HTERT RPE-1 (cell line): ENCODE results near the gene ZBED2.
"Not testable (repeated sequence)": the region's sequence is repeated elsewhere in the genome, so short reads cannot be mapped to it uniquely, and the experiment has no call there.

Experiments
- in situ Hi-C: fragments of 300-500 bp; cut with MboI; formaldehyde crosslinking; loops from 4 replicates; pipeline ENCODE4 v1.14.3; 2020; ENCODE audit warnings: low sequenced_read_pairs

The ZBED2 gene, protein sequence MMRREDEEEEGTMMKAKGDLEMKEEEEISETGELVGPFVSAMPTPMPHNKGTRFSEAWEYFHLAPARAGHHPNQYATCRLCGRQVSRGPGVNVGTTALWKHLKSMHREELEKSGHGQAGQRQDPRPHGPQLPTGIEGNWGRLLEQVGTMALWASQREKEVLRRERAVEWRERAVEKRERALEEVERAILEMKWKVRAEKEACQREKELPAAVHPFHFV

DNA sequence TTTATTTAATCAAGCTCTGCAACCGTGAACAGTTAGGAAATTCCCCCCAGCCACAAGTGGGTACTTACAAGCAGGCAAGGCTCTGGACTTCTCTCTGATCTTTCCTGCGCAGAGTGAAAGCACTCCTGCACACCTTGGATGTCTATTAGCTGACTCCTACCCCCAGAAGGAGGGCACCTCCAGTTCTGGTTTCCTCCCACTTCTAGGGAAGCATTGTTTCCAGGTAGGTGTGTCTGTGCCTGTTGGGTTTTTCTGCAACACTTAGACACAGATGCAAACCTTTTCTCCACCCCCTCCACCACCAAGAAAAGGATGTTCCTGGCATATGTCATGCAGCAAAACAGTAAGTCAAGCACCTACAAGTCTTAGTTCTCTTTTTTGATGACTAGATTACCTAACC, at the start of gene ZBED2:
Gene ZBED2 (minus strand): TSS at position 115 of the 400 bp plus-strand sequence. CDS start 1,145 bp downstream, outside the sequence.
- in situ Hi-C loops, result no loop called here

- in situ Hi-C loops, result no loop called here
Observed at GRCh38 chr3:111639316-111639715, 44.2 kb upstream of the ZBED2 start.

GRCh38 chr3:111636366-111636885, 41.3 kb upstream of the ZBED2 start:
- in situ Hi-C loops, result no loop called here

- in situ Hi-C loops, result no loop called here
Observed at GRCh38 chr3:111635403-111635802, 40.3 kb upstream of the ZBED2 start.

DNA sequence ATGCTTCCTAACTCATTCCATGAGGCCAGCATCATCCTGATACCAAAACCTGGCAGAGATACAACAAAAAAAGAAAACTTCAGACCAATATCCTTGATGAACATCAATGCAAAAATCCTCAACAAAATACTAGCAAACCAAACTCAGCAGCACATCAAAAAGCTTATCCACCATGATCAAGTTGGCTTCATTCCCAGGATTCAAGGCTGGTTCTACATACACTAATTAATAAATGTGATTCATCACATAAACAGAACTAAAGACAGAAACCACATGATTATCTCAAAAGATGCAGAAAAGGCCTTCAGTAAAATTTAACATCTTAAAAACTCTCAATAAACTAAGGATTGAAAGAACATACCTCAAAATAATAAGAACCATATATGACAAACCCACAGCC, 35.5 kb upstream of the ZBED2 start:
- in situ Hi-C loops, result not testable (repeated sequence)

DNA sequence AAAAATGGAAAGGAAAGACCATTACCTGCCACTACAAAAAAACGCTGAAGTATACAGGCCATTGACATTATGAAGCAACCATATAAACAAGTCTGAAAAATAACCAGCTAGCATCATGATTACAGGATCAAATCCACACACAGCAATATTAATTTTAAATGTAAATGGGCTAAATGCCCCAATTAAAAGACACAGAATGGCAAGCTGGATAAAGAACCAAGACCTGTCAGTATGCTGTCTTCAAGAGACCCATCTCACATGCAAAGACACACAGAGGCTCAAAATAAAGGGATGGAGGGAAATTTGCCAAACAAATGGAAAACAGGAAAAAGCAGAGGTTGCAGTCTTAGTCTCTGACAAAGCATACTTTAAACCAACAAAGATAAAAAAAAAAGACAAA, 33.9 kb upstream of the ZBED2 start:
- in situ Hi-C loops, result not testable (repeated sequence)

GRCh38 chr3:111627092-111627491, 31.9 kb upstream of the ZBED2 start:
- in situ Hi-C loops, result no loop called here

GRCh38 chr3:111621535-111621934, 26.4 kb upstream of the ZBED2 start:
- in situ Hi-C loops, result no loop called here

DNA sequence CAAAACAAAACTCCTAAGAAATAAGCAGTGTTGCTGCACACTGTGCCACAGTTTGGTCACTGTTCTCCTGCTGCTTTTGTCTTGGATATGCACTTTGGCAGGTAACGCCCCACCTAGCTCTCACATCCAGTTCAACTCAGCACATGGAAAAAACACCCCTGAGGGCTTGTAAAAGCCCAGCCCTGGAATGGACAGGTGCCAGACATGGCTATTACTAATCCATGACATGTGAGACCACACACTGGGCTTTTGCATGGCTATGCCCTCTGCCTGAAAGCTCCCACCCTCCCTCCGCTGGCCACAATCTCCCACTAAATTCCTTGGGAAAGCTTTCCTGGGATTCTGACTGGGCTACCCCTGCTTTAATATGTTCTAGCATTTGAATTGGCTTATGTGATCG, 24.7 kb upstream of the ZBED2 start:
- in situ Hi-C loops, result no loop called here

DNA sequence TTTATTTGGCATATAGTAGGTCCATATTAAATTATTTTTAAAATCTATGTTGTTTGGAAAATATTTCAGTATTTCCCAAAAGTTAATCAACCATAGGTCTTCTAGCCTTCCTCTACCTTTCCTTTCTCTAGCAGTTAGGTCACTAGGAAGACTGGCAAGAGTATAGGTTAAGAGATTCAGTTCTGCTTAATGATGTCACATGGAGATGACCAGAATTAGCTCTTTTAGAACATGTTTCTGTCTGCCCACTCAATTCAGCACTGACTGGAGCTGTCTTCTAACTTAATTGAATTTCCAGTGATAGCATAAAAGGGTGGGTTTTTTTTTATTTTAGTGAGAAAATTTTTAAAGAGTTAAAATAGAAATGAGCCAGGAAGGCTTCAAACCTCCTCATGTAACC, 23.8 kb upstream of the ZBED2 start:
- in situ Hi-C loops, result no loop called here

GRCh38 chr3:111617912-111618601, 22.9 kb upstream of the ZBED2 start:
- in situ Hi-C loops, result no loop called here

GRCh38 chr3:111617406-111617805, 22.3 kb upstream of the ZBED2 start:
- in situ Hi-C loops, result no loop called here

- in situ Hi-C loops, result no loop called here
Observed at GRCh38 chr3:111616417-111617105, 21.4 kb upstream of the ZBED2 start.

DNA sequence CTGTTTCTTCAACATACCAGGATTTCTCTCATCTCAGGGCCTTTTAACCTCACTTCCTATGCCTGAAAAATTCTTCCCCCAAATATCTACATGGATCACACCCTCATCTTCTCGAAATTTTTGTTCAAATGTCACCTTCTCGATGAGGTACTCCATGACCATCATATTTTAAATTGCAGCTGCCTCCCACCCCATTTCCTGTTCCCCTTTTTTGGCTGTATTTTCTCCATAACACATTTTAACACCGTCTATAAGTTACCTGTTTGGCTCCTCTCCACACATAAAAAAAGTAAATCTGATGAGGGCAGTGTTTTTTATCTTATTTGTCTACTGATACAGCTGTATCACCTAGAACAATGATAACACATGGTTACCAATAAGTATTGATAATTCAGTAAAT, 20.7 kb upstream of the ZBED2 start:
- in situ Hi-C loops, result no loop called here

DNA sequence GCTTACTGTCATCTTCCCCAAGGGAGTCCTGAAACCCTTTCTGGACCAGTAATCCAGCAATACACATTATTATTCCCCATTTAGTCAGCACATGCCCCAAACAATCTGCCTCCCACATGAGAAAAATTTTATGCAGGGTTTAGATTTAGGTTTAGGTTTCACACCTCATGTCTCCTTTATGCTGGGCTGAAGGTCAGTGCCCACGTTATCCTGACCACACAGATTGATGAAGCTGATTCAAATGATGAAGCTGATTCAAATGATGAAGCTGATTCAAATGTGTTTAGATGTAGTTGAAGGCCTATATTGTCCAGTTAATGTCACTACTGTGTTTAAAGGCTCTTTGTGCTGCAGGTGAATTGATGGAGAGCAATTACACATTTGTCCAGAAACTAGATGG, 18.1 kb upstream of the ZBED2 start:
- in situ Hi-C loops, result no loop called here

DNA sequence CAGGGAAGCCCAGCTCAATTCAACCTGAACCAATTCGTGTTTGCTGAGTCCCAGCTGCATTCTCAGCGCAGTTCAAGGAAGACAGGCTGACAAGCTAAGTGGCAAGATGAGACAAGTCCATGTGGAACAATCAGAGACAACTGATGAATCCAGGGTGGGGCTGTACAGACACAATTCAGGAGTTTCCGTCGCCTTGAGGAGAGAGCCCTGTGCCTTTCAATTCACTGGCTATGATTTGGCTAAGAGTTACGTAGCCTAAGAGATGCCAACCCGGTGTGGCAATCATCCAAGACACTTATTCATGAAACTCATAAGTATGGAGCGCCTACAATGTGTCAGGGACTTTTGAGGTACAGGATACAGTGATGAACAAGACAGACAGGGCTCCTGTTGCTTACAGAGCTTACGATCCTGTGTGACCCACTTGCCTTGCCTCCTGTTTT, 15.5 kb upstream of the ZBED2 start:
- in situ Hi-C loops, result no loop called here

- in situ Hi-C loops, result no loop called here
Observed at GRCh38 chr3:111610189-111610588, 15.0 kb upstream of the ZBED2 start.

DNA sequence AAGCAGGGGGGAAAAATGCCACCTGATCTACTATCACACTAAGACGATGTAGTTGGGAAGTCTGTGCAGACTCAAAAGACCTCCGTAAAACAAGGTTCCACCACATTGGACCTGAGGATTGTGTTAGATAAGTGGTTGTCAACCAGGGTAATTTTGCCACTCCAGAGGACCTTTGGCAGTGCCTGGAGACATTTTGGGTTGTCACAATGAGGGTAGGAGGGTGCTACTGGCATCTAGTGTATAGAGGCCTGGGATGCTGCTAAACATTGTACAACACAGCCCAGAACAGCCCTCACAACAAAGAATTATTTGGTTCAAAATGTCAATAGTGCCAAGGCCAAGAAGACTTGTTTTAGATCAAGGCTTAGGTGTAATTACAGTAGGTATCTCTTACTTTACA, 14.6 kb upstream of the ZBED2 start:
- in situ Hi-C loops, result no loop called here

DNA sequence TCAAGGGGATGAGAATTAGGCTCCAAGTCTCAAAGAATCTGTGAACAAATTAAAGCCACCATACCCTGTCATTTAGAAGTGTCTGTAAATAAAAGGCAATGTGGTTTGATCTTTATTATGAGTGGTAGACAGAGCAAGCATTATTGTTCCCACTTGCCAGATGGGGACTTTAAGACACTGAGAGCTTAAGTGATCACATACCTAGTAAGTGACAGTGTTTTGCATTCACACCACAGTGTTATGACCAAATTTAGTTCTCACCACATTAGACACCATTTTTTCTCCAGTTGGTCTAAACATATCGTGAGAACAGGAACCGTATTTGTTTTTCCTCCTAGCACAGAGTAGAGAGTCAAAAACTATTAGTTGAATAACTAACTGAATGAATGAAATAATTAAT, 13.2 kb upstream of the ZBED2 start:
- in situ Hi-C loops, result no loop called here

DNA sequence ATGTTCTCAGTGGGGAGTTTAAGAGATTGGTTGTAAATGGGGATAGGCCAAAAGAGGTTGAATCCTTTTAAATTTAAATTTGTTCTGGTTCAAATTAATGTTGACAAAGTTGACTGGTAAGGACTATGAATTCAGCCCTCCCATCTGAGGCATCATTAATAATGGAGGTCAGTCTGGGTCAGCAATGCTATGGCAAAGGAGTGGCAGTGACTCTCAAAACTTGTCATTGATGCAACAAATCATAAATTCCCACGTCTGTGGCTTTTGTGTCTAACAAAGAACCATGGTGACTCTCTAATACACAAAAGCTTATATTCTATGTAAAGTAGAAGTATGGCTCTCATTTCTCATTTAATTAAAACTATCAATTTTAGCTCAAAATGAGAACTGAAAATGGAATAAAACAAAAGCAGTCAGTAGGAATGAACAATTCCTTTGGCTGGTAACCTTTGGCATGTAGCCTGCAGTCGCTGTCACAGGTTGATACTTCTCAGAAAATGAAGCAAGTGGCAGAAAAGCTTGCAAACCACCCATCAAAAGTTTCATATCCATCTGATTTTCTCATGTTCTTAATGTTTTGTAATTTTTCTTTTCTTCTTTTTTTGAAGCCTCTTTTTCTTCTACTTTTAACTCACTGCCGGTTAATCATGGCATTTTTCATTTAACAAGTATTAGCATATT, 12.2 kb upstream of the ZBED2 start:
- in situ Hi-C loops, result no loop called here

DNA sequence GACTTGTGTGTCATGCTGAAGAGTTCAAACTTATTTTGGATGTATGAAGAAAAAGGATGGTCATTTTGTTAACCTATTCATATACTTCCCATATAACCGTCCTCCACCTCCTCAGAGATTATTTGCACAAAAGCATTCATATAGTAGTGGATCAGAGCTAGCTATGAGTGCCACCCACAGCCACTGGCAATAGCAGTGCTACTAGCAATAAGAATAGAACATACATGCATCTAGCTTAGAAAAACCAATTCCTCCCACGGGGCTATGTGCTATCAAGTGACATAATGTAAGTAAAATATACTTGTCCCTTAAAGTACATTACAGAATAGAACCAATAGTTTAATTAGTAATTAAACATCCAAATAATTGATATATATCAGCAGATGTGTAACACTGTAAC, 10.3 kb upstream of the ZBED2 start:
- in situ Hi-C loops, result no loop called here
